Fibroblast of skin of right quadriceps (primary cell): ENCODE measurements around the gene PAIP2.
"Not testable (repeated sequence)": the region's sequence is repeated elsewhere in the genome, so short reads cannot be mapped to it uniquely, and the experiment has no call there.

Source experiments
- DNase-seq: peaks from one replicate; pipeline ENCODE4 v3.0.0-alpha.2; 2013

Gene PAIP2

DNA sequence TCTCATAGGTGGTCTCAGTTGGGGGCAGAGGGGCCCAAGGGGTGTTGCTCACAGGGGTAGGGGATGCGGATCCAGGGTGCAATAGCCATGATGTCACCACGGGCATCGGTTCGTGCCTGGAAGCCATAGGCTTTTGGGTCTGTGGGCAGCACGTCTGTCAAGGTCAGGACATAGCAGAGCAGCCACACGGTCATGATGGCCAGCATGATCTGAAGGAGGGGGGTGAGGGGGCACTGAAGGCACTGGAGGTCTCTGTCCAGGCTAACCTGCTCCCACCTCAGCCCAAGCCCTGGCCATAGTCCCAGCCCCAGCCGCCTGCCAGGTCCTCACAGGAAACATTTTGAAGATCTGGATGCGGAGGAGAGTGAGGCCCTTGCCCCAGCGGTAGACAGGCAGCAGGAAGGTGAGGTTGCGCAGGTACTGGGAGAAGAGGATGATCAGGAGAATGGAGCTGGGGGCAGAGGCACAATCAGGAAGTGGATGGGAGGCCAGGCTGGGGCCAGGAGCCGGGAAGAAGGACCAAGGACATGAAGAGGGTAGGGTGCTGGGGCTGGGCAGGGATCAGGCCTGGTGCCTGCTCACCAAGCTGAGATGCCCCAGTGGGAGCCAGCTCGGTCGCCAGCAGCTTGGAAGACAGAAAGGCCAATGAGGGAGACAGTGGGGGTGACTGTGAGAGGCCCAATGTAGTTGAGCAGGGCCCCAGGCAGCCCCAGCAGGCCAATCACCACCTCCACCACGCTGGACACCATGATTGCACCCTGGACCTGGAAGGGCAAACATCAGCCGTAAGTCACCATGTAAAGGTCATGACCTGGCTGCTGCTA is 38.2 kb downstream of the PAIP2 start:
- no peak for DNase-seq

DNA sequence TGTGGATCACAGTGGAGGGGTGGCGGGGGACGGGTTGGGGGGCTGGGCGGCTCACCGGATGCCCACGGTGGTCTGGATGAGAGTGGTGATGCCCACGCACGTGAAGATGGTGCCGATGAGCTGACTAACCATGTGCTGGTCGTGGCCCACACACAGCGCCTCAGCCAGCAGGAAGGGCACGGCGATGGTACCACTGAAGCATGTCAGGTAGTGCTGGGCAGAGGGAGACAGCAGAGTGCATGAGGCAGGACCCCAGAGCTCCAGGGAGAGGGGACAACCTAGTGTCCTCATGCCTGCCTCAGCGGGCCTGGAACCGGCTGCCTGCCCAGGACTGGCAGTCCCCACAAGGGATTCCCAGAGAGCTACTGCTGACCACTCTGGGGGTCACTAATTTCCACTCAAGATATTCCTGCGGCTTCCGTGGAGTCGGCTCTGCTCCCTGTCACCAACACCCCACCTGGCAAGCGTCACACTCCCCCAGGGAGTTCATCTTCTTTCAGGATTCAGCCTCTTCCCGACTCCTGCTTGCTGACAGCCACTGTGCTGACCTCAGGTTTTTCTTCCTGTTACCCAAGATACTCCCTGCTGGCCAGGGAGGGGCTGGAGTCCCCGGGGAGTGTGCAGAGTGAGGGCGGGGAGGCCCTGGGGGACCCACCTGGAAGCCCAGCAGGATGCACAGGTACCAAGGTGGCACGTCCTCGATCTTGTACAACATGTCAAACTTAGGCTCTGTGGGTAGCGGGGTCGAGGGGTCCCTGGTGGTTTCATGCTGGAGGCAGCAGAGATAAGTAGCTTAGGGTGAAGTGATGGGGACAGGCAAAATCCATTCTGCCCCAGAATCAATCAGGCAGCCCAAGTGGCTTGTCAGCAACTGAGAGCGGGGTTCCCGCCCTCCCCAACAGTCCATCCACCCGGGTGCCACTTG is 40.4 kb downstream of the PAIP2 start:
- no peak for DNase-seq

DNA sequence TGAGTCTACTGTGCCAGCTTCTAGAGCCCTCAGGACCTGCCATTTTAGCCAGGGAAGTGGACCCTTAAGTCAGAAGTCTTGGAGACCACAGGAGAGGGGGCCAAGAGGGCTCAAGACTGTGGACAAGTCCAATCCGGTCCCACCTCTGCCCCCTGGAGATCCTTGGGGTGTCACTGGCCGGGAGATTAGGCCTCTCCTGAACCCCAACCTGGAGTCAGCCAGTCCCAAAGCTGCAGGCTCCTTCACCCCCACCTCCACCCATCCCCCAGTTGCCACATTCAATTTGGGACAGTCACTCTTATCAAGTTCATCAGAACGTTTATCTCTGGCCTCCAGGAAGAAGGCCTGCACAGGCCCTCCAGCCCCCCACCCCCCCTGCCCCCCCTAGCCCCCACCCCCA is 41.2 kb downstream of the PAIP2 start:
- no peak for DNase-seq

DNA sequence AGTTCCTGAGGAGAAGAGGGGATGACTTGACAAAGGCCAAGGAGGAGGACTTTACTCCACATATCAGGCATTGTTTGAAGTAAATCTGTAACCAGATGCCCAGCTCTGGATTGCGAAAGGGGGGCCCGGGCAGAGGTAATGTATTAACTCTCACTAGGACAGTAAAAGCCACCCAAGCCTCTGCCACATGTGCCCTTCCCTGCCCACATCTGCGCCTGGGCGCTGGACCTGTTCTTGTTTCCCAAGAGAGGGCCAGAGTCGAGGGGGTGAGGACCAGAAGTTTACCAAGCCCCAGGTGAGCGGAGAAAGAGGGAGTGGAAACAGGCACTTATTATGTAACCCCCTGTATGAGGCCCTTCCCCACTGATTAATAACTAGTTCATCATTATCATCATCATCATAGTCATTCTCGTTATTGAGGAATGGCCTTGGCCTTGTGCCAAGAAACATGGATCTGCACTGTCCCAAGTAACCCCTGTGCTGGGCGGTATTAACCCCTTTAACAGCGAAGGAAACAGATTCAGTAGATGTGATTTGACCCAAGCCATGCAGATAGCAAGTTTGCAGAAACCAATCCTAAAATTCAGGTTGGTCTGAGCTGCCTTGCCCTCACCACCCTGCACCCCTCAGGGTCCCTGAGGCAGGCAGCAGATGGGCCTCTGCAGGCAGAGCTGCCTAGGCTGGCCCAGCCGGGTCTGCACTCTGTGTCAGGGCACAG is 41.8 kb downstream of the PAIP2 start, which contains the start of gene SLC23A1:
TSS of gene SLC23A1 (minus strand) at position 23 of the 718 bp plus-strand sequence. CDS start 44 bp downstream, outside the sequence.
- DNase-seq, result no peak

DNA sequence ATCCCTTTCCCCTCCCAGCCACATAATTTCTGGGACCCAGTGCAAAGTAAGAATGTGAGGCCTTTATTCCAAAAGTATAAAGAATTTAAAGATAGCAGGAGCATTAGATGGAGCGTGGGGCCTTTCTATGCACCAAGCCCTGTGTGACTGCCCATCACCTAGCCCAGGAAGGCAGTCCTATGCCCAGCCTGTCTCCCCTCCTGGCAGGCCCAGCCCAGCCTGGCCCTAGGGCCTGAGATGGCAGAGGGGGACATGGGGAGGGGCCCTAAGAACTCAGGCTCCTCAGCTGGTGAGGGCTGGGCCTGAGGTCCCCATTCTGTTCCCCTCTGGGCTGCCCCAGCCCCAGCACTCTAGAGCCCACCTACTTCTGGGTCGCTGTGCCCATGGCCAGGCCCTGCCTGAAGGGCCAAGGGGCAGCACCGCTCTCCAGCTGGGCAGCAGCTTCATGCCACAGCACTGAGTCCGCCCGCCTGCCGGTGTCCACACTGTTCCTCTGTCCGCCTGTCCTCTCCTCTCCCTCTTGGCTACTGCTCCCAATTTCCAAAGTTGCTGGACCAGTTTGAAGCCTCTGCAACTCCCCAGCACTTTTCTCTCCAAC is 42.4 kb downstream of the PAIP2 start:
- DNase-seq, result no peak

DNA sequence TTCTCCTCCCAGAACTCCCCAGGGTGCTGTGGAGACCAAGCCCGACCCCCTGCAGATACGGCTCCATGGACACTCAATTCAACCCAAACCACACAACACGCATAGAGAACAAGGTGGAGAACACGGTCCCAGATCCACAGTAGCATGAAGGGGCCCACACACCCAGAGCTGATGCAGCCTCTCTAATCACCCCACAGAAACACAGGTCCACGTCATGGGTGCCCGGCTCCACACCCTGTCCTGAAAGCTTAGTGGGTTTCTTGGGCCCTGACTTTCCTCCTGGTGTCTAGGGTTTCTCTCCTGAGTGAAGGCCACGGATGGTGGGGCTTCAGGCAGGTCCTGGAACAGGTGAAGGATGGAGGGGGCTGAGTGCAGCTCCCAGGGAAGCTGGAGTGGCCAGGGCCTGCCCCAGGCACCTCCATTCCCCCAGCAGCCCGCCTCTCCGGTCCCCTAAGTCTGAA is 43.0 kb downstream of the PAIP2 start:
- DNase-seq, result no peak

DNA sequence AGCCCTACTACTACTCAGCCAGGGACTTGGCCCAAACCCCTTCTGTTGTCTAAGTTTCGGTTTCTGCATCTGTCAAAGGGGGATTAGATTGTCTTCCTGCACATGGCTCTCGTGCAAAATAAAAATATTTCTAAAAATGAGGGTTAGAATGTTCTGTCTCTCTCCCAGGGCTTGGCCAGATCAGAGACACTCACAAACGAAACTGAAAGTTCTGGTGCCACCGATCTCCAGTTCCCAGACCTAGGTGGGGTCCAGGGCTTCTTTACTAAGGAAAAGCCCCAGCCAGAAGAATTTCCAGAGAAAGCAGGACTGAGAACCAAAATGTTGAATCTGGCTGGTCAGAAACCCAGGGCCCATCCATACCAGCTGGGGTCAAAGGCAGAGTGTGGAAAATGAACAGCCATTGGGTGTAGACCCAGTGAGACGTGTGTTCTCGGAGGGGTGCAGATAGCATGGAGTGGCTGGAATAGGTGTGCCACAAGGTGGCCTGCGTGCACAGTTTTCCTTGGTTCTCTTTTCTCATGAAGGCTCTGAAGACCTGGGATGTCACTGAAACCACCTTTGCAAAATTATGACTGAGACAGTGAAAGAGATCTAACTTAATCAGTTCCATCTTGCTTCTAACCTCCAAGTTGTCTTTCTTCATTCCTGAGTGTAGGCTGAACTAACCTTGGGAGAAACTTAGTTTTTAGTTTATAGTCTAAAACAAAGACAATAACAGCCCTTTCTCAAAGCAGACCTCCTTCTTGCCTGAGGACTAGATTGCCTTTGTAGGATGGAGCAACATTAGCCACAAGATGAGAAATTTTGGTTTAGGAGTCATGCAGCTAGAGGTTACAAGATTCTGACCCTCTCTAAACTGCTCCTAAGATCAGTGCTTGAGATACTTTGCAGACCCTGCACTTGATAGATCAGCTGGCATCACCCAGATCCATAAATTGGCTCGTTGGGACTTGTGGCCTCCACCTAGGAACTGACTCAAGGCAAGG is 43.7 kb downstream of the PAIP2 start:
- DNase-seq, result no peak

DNA sequence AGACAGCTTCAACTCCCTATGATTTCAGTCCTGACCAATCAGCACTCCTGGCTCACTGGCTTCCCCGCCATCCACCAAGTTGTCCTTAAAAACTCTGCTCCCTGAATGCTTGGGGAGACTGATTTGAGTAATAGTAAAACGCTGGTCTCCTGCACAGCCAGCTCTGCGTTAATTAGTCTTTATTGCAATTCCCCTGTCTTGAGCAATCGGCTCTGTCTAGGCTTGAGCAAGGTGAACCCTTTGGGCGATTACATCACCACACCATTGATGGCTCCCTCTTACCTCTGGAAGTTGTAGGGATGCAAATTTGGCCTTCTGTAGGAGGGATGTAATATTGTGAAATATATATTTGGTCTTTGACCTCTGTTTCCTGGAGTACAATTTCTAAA is 44.4 kb downstream of the PAIP2 start:
- no peak for DNase-seq

DNA sequence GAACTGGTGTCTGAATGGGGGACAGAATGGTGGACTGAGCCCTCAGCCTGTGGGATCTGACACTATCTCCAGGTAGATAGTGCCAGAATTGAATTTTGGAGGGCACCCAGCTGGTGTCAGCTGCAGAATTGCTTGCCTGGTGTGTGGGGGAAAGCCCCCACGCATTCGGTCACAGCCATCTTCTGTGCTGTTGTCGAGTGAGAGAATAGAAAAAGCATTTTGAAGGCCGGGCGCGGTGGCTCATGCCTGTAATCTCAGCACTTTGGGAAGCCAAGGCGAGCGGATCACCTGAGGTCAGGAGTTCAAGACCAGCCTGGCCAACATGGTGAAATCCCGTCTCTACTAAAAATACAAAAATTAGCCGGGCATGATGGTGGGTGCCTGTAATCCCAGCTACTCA is 45.3 kb downstream of the PAIP2 start:
- DNase-seq, result not testable (repeated sequence)

DNA sequence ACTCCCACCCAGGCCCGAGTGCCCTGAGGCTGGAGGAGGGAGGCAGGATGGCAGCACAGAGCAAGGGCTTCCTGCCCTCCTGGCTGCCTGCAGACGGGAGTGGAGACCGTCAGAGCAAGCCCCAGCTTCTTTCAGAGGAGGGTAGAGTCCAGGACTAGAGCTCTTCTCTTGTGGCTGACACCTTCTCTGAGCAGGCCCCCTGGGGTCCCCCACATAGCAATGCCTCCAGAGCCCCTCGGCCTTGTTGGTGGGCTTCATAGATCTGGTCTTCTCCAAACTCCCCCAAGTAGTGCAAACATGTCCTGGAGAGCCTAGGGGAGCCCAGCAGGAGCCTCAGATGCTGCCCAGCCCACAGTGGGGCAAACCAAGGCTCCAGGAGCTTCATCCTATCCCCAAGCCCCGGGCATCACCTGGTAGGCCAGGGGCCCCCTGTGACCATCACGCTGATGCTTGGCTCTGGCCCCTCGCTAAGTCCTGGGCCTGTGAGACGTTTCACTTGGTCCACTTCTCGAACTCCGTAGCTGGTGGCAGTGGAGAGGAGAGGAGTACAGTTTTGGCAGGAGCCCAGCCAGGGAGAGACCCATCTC is 46.0 kb downstream of the PAIP2 start:
- no peak for DNase-seq

DNA sequence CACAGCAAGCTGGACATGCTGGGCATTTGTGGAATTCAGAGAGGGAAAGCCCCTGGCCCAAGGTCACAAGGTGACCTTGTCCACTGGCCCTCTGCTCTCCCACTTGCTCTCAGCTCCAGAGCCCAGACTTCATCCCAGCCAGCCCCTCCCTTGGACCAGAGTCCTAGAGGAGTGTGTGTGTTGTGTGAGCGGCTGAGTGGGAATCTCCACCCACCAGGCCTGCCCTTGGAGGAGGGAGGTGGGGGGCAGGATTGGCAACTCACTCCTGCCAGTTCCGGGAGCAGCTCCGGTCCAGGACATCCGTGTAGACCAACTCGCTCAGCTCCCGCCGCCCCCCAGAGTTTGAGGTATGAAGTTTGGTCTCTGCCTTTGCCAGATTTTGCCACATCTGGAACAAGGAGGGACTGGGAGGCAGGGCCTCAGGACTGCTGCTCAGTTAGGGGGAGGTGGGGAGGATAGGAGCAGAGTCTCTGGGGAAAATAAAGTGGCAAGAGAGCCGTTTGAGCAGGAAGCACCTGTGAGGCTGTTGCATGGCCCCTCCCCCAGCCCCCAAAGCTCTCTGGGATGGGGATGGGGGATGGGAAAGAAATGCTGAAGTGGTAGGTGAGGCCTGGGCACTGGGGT is 46.7 kb downstream of the PAIP2 start:
- peak; percentile 28 for DNase-seq

DNA sequence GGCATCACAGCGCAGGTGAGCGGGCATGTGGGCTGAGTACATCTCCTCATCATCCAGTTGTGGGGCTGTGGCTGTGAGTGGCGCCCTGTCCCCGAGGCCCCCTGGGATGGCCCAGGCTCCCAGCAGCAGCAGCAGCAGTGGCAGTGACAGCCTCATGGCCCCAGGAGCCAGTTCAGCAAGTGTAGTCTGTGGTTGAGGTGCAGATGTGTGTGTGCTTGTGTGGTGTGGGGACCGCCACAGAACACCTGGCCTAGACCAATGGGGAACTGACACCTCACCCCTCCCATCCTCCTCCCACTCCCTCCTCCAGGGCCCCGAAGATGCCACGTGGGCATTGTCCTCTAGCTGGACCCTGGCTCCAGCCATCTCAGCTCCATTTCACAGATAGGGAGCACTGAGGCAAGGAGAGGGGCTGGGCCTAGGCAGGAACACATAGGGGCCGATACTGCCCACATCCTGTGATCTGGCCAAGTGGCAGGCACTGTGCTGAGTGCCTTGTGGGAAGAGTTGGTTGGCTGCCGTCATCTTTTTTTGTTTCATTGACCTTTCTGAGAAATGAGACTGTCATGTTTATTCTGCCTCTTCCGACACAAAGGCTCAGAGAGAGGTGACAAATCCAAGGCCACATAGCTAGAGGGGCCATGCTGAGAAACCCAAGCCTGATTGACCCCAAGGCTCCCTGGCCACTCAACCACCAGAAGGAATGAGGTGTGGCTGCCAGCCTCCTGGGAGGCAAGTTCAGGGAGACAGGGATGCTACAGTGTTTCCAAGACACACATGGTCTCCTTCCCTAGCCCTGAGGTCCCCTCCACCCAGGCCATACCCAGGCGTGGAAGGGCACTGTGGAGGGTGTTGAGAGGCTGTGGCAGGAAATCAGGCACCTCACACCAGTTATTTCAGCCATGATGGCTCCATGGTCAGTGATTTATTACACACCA is 48.3 kb downstream of the PAIP2 start, which contains the start of gene MZB1:
TSS of gene MZB1 (minus strand) at position 213 of the 938 bp plus-strand sequence. CDS start at position 156, 57 bp downstream.
- no peak for DNase-seq

DNA sequence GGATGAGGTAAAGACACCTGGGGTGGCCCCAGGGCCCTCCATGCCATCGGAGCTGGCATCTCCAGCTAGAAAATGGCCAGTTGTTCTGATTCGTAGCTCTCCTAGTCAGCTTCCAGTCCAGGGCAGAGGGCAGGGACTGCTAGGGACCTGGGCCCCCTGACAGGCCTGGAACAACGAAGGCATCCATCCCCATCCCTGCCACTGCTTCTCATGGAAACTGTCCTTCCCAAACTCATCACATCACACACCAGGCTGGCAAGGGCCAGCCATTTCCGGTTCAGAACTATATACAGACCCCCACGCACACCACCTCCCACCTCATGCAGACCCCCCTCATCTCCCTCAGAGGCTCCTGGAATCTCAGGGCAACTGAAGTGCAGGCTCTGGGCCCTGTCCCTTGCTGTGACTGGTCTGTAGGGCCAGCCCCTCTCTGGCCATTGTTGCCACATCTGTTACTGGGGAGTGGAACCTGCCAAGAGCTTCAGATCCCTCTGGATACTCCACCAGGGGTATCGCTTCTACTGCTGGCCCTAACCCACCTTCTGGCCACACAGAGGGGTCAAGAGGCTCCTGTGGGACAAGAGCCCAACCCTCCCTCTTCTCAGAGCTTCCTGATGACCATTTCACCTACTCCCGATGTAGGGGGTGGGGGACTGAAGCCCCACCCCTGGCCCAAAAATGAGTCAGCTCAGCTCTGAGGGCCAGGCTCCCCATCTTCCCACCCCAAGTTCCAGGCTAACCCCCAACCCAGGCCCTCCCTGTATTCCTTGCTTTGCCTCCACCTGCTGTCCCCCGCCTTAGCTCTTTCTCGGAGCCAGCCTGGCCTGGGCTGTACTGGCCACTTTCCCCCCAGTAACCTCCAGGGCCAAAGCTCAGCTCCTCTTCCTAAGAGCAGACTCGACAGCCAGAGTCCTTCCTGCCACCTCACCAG is 49.2 kb downstream of the PAIP2 start:
- DNase-seq, result no peak

DNA sequence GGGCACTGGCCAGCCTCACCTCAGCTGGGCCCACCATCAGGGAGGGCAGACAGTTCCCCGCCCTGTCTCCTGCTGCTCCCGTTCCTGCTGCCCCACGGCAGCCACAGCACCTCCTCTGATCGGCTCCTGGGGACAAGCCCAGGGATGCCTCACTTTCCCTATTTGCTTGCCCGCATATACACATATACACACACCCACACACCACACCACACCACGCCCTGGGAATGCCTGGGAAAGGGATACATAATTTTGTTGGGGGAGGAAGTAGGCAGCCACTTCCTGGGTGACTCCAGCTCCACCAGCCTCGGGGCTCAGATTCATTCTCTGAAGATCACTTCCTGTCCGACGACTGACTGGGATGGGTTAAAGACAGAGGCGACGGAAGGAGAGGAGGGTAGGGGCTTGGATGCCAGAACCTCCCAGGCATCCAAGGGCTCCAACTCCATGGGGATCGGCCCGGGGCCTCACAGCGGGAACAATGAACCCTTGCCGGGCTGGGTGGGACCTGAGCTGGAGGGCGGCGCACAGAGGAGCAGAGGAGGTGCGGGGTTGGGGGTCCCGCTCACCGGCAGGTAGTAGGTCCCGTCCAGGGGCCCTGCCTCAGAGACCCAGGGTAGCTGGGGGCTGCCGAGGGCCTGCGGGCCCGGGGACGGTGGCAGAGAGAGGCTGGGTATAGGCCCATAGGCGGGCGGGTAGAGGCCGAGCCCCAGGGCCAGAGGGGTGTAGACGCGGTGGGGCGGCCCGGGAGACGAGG is 50.1 kb downstream of the PAIP2 start:
- DNase-seq, result peak; percentile 24

DNA sequence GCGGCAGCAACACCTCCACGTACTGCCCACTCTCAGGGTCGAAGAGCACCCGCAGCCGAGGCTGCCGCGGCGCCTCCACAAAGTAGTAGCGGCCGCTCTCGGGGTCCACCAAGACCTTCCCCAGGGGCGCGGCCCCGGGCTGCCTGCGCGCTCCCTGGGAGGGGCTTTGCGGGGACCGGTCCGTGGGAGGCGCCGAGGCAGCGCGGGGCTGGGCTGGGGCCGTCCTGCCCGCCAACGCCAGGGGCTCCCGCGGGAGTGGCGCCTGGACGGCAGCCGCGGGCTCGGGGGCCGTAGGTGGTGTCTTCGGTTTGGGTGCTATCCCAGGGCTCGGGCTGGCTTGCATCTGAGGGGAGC is 50.6 kb downstream of the PAIP2 start:
- no peak for DNase-seq

DNA sequence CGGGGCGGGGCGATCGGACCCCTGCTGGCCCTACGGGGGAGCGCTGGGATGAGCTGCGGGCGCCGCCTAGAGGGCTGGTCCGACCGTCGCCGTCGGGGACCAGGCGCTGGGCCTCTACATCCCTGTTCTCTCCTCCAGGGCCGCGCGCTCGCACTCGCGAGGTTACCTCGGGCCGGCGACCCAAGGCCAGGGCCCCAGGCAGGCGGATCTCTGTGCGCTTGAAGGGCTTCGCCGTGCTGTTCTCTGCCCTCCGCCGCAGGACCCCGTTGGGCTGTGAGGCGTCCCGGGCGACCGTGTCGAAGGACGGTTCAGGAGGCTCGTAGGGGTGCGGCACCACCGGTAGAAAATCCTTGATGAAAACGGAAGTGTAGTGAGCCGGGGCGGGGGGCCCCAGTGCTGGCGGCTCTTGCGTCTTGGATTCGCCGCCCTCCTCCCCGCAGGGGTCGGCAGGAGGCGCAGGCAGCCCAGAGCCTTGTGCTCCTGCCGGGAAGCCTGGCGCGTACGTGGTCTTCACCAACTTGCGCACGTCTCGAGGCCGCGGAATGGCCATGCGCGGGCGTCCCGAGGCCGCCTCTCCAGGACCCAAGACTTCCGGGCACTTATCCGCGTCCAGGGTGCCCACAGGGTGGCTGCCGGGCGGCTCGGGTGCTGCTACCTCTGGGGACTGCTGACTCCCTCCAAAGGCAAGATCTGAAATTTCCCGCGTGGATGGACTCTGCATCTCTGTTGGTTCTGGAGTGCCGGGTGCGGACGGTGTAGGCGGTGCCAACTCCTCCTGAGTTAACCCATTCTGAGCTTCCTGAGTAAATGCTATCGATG is 51.2 kb downstream of the PAIP2 start:
- peak; percentile 63 for DNase-seq
